NT2/D1 (cell line): Measurements from ENCODE around the gene OSBPL10.

Source experiments
- YY1 ChIP-seq: IDR thresholded peaks from 2 replicates; pipeline ENCODE4 v1.6.1; 2011; ENCODE audit not compliant: insufficient read length, insufficient read depth
- ZNF274 ChIP-seq: IDR thresholded peaks from 2 replicates; pipeline ENCODE4 v1.6.1; 2011; ENCODE audit warnings: mild to moderate bottlenecking, low read depth, low read length

DNA sequence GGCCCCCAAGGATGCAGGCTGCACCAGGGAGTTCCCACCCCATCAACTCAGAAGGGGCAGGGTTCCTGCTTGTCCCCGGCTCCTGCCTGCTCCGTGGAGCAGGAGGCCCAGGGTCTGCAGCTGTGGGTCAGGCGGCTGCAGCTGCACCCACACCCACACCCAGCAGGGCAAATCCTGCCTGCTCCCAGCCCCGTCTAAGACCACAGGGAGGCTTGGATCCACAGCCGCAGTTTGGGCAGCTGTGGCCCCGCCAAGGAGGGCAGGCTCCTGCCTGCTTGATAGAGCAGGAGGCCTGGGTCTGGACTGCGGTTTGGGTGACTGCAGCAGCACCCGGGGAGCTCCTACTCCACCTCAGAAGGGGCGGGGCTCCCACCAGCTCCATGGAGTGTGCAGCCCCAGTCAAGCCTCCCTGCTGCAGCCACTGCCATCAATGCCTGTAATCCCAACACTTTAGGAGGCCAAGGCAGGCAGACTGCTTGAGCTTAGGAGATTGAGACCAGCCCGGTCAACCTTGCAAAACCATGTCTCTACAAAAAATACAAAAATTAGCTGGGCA is 163.6 kb downstream of the OSBPL10 start:
- TF ChIP-seq YY1, result no peak
- TF ChIP-seq ZNF274, result no peak
